BLaER1 treated with 17β-estradiol and CSF1 and Interleukin-3, amounts not matched to agents 10 nM and 100 nM (cell line): ENCODE data around the gene LRRC14B.

Source experiments
- H3K27ac ChIP-seq, 11 experiments: shearing (Covaris generic); formaldehyde crosslinking; 2 replicates each; pipeline ENCODE4 v1.8.1; 2022
- H3K27me3 ChIP-seq, 11 experiments: shearing (Covaris generic); formaldehyde crosslinking; 2 replicates each; pipeline ENCODE4 v1.8.1; 2022
- H3K36me3 ChIP-seq, 11 experiments: shearing (Covaris generic); formaldehyde crosslinking; 2 replicates each; pipeline ENCODE4 v1.8.1; 2022
- H3K4me1 ChIP-seq, 10 experiments: shearing (Covaris generic); formaldehyde crosslinking; 2 replicates each; pipeline ENCODE4 v1.8.1; 2022
- H3K4me2 ChIP-seq, 11 experiments: shearing (Covaris generic); formaldehyde crosslinking; 2 replicates each; pipeline ENCODE4 v1.8.1; 2022
- H3K4me3 ChIP-seq, 10 experiments: shearing (Covaris generic); formaldehyde crosslinking; 2 replicates each; pipeline ENCODE4 v1.8.1; 2022
- H3K9ac ChIP-seq, 11 experiments: shearing (Covaris generic); formaldehyde crosslinking; 2 replicates each; pipeline ENCODE4 v1.8.1; 2022
- H3K9me3 ChIP-seq, 11 experiments: shearing (Covaris generic); formaldehyde crosslinking; replicated peaks in 1 of 11; 2 replicates each; pipeline ENCODE4 v1.8.1; 2022
- H4K20me1 ChIP-seq, 11 experiments: shearing (Covaris generic); formaldehyde crosslinking; 2 replicates each; pipeline ENCODE4 v1.8.1; 2022
- Cebpa-rat ChIP-seq, 11 experiments: shearing (Covaris generic); IDR thresholded peaks; 2 replicates each; pipeline ENCODE4 v1.8.1; 2022

LRRC14B gene

GRCh38 chr5:166441-167372, 24.6 kb upstream of the LRRC14B start:
- TF ChIP-seq Cebpa-rat (IDR thresholded peaks at IDR 0.05), result no peak
- Histone ChIP-seq H3K36me3 (peaks cover 0 to 40% (median 9%) of the 10 kb centered on the region in 11 experiments; a peak in 10 of 22 replicates), H3K4me2 (peak overlapping the region in 2 of 11 experiments; percentile 77 to 89; a peak in 2 of 22 replicates), H3K4me3 (no peak overlapping the region), H3K27ac (no peak overlapping the region), H3K9me3 (peaks cover 0 to 8% (median 0%) of the 10 kb centered on the region in 11 experiments; a peak in 6 of 22 replicates), H3K9ac (no peak overlapping the region), H3K4me1 (peaks cover 43 to 72% (median 65%) of the 10 kb centered on the region in 10 experiments), H3K27me3 (peaks cover 0 to 7% (median 0%) of the 10 kb centered on the region in 11 experiments; a peak in 3 of 22 replicates), H4K20me1 (peaks cover 0 to 8% (median 0%) of the 10 kb centered on the region in 11 experiments; a peak in 1 of 22 replicates)

DNA sequence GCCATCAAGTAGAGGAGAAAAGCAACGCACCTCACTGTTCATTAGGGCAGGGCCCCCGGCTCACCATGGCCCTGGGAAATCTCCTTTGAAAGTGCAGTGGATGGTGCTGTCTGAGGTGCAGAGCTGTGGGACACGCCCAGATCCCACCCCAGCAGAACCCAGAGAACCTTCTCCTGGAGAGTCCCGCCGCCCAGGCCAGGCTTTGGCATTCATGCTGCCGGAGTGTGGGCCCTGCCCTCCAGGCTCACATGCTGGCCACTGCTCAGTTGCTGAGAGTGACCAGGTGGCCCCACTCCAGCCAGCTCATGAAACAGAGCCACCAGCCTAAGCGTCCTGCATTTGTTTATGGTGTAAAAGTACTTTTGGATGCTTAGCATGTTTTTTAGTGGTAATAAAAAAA, 23.8 kb upstream of the LRRC14B start:
- H3K27ac ChIP-seq, result peak overlapping the region in 1 of 11 experiments; percentile 35; a peak in 1 of 22 replicates
- H3K4me1 ChIP-seq, result peaks cover 36 to 70% (median 60%) of the 10 kb centered on the region in 10 experiments
- peaks cover 0 to 40% (median 6%) of the 10 kb centered on the region in 11 experiments; a peak in 10 of 22 replicates for H3K36me3 ChIP-seq
- no peak for TF ChIP-seq Cebpa-rat (IDR thresholded peaks at IDR 0.05)
- H4K20me1 ChIP-seq, result peaks cover 0 to 8% (median 0%) of the 10 kb centered on the region in 11 experiments; a peak in 1 of 22 replicates
- H3K27me3 ChIP-seq, result no peaks in the 10 kb centered on the region
- peak overlapping the region in 10 of 11 experiments; percentile 77 to 92 (median 84); a peak in 14 of 22 replicates for H3K4me2 ChIP-seq
- H3K9ac ChIP-seq, result no peak overlapping the region; a peak in 1 of 22 replicates
- H3K4me3 ChIP-seq, result no peak overlapping the region
- peaks cover 0 to 8% (median 0%) of the 10 kb centered on the region in 11 experiments; a peak in 6 of 22 replicates for H3K9me3 ChIP-seq

- Histone ChIP-seq H3K4me3 (no peak overlapping the region), H3K9ac (peak overlapping the region in 6 of 11 experiments; percentile 5 to 35 (median 26); a peak in 7 of 22 replicates), H4K20me1 (peaks cover 0 to 8% (median 0%) of the 10 kb centered on the region in 11 experiments; a peak in 1 of 22 replicates), H3K27me3 (no peaks in the 10 kb centered on the region), H3K4me1 (peaks cover 30 to 64% (median 54%) of the 10 kb centered on the region in 10 experiments), H3K9me3 (peaks cover 0 to 8% (median 0%) of the 10 kb centered on the region in 11 experiments; a peak in 6 of 22 replicates), H3K4me2 (peak overlapping the region; percentile 77 to 92 (median 83)), H3K27ac (peak overlapping the region in 3 of 11 experiments; percentile 9 to 39 (median 35); a peak in 3 of 22 replicates), H3K36me3 (peaks cover 0 to 40% (median 10%) of the 10 kb centered on the region in 11 experiments; a peak in 12 of 22 replicates)
- no peak for TF ChIP-seq Cebpa-rat (IDR thresholded peaks at IDR 0.05)
These were observed 23.2 kb upstream of the LRRC14B start for GRCh38 chr5:167982-168660.

DNA sequence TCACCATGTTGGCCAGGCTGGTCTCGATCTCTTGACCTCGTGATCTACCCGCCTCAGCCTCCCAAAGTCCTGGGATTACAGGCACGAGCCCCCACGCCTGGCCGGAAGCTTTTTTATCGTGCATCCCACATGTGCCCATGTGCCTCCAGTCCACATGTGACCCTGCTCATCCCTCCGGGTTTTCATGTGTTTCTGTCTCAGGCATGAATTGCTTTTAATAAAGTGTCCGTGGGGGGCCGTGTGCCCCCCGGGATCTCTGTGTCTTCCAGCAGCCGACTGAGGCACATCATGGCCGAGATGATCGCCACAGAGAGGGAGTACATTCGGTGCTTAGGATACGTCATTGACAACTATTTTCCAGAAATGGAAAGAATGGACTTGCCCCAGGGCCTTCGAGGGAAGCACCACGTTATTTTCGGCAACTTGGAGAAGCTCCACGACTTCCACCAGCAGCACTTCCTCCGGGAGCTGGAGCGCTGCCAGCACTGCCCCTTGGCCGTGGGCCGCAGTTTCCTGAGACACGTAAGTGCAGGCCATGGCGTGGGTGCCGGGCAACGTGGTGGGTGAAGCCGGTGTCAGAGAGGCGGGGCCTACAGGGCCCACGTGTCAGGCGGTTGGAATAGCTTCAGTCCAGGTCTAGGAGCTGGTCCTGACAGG, 22.1 kb upstream of the LRRC14B start:
- Histone ChIP-seq H3K36me3 (peaks cover 0 to 37% (median 12%) of the 10 kb centered on the region in 11 experiments; a peak in 13 of 22 replicates), H3K27me3 (no peaks in the 10 kb centered on the region), H3K4me3 (peak overlapping the region in 4 of 10 experiments; percentile 11 to 27 (median 19); a peak in 2 of 20 replicates), H3K27ac (peak overlapping the region in 10 of 11 experiments; percentile 48 to 82 (median 69); a peak in 18 of 22 replicates), H4K20me1 (peaks cover 0 to 8% (median 0%) of the 10 kb centered on the region in 11 experiments; a peak in 1 of 22 replicates), H3K9me3 (peaks cover 0 to 7% (median 0%) of the 10 kb centered on the region in 11 experiments; a peak in 6 of 22 replicates), H3K4me1 (peaks cover 30 to 62% (median 49%) of the 10 kb centered on the region in 10 experiments), H3K4me2 (peak overlapping the region; percentile 77 to 92 (median 83)), H3K9ac (peak overlapping the region in 8 of 11 experiments; percentile 24 to 65 (median 60); a peak in 14 of 22 replicates)
- TF ChIP-seq Cebpa-rat (IDR thresholded peaks at IDR 0.05), result no peak

GRCh38 chr5:169728-170094, 21.6 kb upstream of the LRRC14B start:
- peak overlapping the region in 4 of 10 experiments; percentile 11 to 27 (median 19); a peak in 2 of 20 replicates for H3K4me3 ChIP-seq
- no peaks in the 10 kb centered on the region for H3K27me3 ChIP-seq
- H3K36me3 ChIP-seq, result peaks cover 0 to 31% (median 12%) of the 10 kb centered on the region in 11 experiments; a peak in 13 of 22 replicates
- no peak for TF ChIP-seq Cebpa-rat (IDR thresholded peaks at IDR 0.05)
- peak overlapping the region; percentile 77 to 92 (median 83) for H3K4me2 ChIP-seq
- peaks cover 30 to 66% (median 52%) of the 10 kb centered on the region in 10 experiments for H3K4me1 ChIP-seq
- peaks cover 0 to 8% (median 0%) of the 10 kb centered on the region in 11 experiments; a peak in 1 of 22 replicates for H4K20me1 ChIP-seq
- H3K9me3 ChIP-seq, result peaks cover 0 to 3% (median 0%) of the 10 kb centered on the region in 11 experiments; a peak in 5 of 22 replicates
- peak overlapping the region in 10 of 11 experiments; percentile 24 to 65 (median 57); a peak in 18 of 22 replicates for H3K9ac ChIP-seq
- peak overlapping the region in 10 of 11 experiments; percentile 48 to 82 (median 69); a peak in 19 of 22 replicates for H3K27ac ChIP-seq

DNA sequence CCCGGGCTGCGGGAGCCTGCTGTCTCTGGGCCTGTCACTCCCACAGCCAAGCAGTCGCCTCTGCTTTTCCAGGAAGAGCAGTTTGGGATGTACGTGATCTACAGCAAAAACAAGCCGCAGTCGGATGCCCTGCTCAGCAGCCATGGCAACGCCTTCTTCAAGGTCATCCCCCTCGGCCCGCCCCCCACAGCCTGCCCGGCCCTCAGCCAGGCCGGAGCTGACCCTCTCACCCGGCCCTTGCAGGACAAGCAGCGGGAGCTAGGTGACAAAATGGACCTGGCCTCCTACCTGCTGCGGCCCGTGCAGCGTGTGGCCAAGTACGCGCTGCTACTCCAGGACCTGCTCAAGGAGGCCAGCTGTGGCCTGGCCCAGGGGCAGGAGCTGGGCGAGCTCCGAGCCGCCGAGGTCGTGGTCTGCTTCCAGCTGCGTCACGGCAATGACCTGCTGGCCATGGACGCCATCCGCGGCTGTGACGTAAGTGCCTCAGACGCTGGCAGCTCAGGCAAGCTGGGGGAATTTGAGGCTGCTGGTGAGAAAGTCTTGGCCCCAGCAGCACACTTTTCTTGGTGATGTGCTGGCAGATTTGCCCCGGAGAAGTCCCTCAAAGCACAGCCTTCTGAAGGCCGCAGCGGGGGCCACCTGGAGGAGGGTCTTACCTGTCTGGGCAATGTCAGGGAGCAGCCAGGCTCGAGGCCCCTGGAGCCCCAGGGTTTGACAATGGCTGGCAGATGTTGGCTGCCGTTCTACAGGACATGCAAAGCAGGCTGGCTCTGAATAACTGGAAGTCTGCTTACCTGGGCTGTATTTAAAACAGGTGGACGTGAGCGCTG, 20.1 kb upstream of the LRRC14B start:
- no peak overlapping the region for H3K4me3 ChIP-seq
- H3K27ac ChIP-seq, result peak overlapping the region in 7 of 11 experiments; percentile 66 to 82 (median 70); a peak in 15 of 22 replicates
- peaks cover 32 to 78% (median 65%) of the 10 kb centered on the region in 10 experiments for H3K4me1 ChIP-seq
- no peaks in the 10 kb centered on the region for H3K27me3 ChIP-seq
- peak overlapping the region in 7 of 11 experiments; percentile 2 to 65 (median 63); a peak in 10 of 22 replicates for H3K9ac ChIP-seq
- no peak for TF ChIP-seq Cebpa-rat (IDR thresholded peaks at IDR 0.05)
- peak overlapping the region; percentile 77 to 92 (median 83); a peak in 20 of 22 replicates for H3K4me2 ChIP-seq
- H3K36me3 ChIP-seq, result peaks cover 0 to 30% (median 12%) of the 10 kb centered on the region in 11 experiments; a peak in 13 of 22 replicates
- H4K20me1 ChIP-seq, result peaks cover 0 to 8% (median 0%) of the 10 kb centered on the region in 11 experiments; a peak in 2 of 22 replicates
- no peaks in the 10 kb centered on the region for H3K9me3 ChIP-seq
